DMS79 (cell line): Measurements from ENCODE around the gene ATXN10.
"Not testable (repeated sequence)": the region's sequence is repeated elsewhere in the genome, so short reads cannot be mapped to it uniquely, and the experiment has no call there.

Source experiments
- DNase-seq: peaks from one replicate; lab custom pipeline; 2025; lab: John Stamatoyannopoulos, UW

Gene ATXN10, protein sequence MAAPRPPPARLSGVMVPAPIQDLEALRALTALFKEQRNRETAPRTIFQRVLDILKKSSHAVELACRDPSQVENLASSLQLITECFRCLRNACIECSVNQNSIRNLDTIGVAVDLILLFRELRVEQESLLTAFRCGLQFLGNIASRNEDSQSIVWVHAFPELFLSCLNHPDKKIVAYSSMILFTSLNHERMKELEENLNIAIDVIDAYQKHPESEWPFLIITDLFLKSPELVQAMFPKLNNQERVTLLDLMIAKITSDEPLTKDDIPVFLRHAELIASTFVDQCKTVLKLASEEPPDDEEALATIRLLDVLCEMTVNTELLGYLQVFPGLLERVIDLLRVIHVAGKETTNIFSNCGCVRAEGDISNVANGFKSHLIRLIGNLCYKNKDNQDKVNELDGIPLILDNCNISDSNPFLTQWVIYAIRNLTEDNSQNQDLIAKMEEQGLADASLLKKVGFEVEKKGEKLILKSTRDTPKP

DNA sequence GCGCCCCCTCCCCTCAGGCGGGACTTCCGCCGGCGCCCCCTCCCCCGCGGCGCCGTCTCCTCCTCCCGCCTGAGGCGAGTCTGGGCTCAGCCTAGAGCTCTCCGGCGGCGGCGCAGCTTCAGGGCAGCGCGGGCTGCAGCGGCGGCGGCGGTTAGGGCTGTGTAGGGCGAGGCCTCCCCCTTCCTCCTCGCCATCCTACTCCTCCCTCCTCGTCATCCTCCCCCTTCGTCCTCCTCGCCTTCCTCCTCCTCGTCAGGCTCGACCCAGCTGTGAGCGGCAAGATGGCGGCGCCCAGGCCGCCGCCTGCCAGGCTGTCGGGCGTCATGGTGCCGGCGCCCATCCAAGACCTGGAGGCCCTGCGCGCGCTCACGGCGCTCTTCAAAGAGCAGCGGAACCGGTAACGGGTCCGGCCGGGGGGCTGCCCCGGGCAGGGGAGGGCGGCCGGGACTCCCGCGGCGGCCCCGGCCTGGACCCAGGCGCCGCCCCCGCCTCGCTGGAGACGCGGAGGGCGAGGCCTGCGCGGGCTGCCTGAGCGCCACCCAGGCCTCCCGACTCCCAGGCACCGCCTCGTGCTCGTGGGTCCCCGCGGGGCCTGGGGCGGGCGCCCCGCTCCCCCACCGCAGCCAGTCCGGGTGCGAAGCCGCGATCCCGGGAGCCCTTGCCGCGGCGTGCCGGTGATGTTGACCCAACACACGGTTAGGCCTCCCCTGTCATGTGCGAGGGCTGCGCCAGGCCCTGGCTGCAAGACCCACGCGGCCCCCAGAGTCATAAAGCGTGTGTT, at the start of gene ATXN10:
TSS of gene ATXN10 (plus strand) at position 52 of the 781 bp plus-strand sequence. CDS start at position 282, 230 bp downstream.
- DNase-seq: no peak

GRCh38 chr22:45621836-45622600, 49.6 kb upstream of the ATXN10 start:
- DNase-seq: no peak

DNA sequence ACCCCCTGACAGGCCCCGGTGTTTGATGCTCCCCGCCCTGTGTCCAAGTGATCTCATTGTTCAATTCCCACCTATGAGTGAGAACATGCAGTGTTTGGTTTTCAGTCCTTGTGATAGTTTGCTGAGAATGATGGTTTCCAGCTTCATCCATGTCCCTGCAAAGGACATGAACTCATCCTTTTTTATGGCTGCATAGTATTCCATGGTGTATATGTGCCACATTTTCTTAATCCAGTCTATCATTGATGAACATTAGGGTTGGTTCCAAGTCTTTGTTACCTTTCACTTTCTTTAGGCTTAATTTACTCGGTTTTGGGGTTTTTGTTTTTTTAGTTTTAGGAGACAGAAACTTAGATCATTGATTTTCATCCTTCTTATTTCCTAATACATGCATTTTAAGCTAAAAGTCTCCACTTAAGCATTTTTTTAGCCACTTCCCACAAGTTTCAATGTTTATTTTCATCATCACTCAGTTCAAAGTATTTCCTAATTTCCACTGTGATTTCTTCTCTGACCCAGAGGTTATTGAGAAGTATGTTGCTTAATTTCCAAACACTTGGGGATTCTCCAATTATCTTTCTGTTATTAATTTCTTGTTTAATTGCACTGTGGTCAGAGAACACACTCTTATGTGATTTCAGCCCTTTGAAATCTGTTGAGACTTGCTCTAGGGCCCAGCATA, 48.0 kb upstream of the ATXN10 start:
- DNase-seq: not testable (repeated sequence)

DNA sequence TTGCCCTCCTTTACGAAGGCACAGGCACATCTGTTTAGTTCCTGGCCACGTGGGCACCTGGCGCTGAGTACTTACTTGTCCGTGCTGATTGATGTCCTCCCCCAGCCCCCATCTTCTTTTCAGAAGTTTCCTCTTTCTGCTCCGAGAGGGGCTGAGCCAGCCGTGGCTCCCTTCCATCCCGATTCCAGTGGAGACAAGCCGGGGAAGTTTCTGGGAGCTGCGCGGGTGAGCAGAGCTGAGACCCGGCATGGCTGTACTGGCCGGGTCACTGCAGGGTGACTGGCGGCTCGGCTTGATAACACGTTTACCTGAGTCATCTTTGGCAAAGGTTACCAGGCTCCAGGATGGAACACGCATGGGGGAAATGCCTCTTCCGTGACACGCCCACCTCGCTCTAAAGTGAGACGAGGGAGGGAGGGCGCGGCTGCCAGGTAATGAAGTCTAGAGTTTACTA, 45.4 kb upstream of the ATXN10 start:
- DNase-seq: no peak

GRCh38 chr22:45627489-45628233, 44.0 kb upstream of the ATXN10 start:
- peak; percentile 29 for DNase-seq

DNA sequence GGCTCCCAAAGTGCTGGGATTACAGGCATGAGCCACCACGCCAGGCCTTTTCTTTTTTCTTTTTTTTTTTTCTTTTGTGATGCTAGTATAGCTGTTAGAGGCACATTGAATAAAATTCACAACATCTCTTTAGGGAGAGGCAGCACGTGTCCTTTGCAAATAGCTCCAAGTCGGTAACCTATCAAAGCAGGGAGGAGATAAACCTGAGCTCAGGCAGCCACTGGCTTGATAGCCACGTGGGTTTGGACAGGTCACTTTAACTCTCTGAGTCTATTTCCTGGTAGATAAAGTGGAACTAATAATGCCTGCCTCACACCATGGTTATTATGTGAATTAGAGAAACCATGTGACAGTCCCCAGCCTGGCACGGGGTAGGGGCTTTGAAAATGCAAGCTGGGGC, 43.1 kb upstream of the ATXN10 start:
- no peak for DNase-seq

GRCh38 chr22:45629469-45630089, 42.1 kb upstream of the ATXN10 start:
- DNase-seq: no peak

DNA sequence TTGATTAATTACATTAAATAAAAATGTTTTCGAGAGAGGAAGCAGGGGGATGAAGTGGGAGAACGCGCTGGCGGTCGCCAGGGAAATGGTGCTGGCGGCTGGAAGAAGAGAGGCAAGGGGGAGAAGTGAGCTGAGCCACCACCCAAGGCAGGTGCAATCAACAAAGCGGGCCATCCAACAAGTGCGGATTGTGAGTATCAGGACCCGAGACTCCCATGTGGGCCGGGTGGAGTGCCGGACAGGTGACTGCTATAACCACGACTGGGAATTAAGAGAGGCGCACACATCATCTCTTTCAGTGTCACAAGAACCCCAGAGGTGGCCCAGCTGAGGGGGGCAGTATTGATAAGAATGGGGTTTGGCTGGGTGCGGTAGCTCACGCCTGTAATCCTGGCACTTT, 41.2 kb upstream of the ATXN10 start:
- no peak for DNase-seq

GRCh38 chr22:45631140-45631840, 40.3 kb upstream of the ATXN10 start:
- DNase-seq: no peak

DNA sequence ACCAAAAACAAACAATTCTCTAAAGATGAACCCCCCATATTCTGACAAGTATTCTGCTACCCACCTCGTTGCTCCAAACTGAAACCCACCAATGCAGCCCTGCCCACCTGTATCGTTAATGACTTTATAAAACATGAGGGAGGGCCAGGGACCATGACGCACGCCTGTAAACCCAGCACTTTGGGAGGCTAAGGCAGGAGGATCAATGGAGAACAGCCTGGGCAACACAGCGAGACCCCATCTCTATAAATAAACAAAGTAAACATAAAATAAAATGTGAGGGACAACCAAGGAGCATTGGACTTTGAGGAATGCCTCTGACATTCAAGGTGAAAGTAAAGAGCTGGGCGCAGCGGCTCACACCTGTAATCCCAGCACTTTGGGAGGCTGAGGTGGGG, 39.8 kb upstream of the ATXN10 start:
- no peak for DNase-seq

DNA sequence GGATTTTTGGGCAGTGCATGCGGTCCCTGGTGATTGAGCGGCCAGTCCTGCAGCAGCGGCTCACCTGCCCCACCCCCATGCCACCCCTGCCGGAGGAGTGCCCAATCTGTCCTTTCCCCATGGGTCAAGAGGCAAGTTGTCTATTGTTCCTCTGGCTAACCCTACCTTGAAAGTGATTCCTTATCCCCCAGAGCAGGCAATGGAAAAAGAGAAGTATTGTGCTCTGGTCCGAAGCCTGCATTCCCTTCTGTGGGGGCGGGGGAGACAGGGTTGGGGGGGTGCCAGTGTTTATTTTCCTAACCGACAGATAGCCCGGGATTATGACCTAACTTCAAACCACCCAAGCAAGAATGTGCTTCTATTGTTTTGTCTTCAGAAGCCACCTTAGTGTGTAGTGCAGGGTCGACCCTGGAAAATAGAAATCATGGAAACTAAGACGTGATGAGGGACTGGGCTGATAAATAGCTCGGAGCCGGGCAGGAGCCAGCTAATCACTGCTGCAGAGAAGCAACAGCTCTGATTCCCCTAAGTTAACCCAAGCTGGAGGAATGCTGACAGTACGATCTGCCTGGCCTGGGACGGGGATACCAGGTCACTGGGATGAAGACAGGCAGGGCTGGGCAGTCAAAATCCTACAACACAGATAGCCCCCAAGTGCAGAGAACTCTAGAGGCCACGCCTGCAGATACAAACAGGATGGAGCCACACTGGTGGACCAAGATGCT, 38.7 kb upstream of the ATXN10 start:
- no peak for DNase-seq

- DNase-seq: no peak
Measured at GRCh38 chr22:45636683-45637082, 35.0 kb upstream of the ATXN10 start.

- DNase-seq: peak; percentile 75
Measured at GRCh38 chr22:45638197-45638596, 33.4 kb upstream of the ATXN10 start.

DNA sequence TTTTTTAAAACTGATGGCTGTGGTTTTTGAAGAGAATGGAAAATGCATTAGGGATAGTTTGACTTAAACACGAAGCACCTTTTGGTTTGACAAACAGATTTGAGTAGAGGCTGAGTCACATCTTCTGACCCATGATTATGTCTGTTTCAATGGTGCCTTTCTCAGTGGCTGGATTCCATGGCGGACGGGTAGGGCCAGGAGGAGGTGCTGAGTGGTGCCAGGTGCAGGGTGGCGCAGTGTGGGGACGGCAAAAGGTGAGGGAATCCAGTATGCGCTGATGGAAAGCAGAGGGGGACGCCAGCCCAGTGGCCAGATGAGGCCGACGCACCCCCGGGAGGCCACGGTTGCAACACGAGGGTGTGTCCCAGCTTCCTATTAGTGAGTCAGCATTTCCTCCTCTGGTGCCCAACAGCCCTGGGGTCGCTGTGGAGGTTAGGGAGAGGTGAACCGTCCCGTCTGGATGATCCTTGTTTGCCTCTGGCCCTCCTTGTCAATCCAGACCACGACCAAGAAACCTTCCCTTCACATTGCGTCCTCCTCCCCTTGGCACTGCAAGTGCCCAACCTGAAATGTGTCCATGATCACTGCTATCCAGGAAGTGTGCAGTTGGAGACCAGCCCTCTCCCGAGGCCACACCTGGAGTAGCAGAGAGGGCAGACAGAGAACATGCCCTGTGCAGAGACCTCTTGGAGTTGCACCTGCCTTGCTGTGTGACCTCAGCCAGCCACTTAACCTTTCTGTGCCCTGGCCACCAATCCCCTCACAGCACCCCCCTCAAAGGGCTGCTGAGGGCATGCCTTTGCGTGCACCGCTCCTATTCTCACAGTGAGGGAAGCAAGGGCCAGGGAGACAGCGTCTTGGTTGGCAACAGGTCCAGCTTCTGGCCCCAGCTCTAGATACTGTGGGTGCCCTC, 32.5 kb upstream of the ATXN10 start:
- peak; percentile 83 for DNase-seq

DNA sequence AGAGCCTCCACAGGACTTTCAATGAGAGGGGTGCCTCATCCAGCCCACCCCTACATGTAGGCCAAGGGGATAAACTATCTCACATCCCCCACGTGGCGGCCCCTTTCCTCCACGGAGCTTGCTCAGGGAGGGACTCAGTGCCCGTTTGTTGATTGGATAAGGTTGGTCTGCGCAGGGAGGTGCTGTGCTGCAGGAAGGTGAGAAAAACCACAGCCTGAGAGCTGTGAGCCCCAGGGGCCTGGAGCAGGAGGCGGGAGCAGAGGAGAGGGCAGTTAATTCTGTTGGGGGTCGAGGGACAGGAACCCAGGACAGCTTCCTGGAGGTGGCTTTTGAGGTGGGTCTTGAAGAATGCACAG, 31.9 kb upstream of the ATXN10 start:
- DNase-seq: peak; percentile 55

- no peak for DNase-seq
Measured at GRCh38 chr22:45640291-45640940, 31.2 kb upstream of the ATXN10 start.

GRCh38 chr22:45640941-45641621, 30.6 kb upstream of the ATXN10 start:
- no peak for DNase-seq
